Measurements from ENCODE around the gene UBE2D3. TPM values are rescaled to one million over a fixed set of nuclear protein-coding genes. Genes with fewer than 3 reads are reported as not detected.
"Not testable (repeated sequence)": the region's sequence is repeated elsewhere in the genome, so short reads cannot be mapped to it uniquely, and the experiment has no call there.

UBE2D3 gene
- 288 TPM for total RNA-seq

DNA sequence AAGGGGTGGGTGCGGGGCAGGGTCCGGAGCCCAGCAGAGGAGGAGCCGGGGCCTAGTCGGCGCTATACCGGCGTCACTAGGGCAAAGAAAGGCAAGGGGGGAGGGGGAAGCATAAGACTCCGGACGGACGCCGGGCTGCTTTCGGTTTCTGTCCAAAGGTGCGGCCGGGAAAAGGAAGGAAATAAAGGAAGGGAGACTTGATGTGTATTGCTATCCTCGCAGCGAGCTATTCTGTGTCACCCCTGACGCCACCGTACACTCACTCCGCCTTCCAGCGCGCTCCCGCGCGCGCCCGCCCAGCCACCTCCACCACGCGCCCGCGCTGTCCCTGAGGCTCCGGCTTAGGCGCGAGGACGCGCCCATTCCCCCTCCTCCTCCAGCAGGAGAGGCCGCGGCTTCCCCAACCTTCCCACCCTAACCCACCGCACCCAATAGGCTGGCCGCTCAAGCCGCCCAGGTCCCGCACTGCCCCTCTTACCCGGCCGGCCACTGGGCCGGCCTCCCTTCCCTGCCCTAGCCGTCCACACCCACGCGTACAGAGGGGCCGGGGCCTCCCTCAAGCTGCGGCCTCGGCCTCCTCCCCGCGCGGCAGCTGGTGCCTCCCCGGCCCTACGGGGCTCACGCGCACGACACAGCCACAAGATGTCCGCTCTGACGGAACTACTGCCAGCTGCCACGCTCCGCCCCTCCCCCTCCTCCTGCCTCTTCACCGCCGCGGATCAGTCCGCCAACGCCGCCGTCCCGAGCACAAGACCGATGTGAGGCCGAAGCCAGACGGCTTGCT, at the start of gene UBE2D3:
TSS of gene UBE2D3 (minus strand) at position 662 of the 784 bp plus-strand sequence. CDS start 1,043 bp downstream, outside the sequence.
- peak; percentile 93 for DNase-seq

- no peak for DNase-seq
These were observed 44.4 kb upstream of the UBE2D3 start for GRCh38 chr4:102871772-102872171.

DNA sequence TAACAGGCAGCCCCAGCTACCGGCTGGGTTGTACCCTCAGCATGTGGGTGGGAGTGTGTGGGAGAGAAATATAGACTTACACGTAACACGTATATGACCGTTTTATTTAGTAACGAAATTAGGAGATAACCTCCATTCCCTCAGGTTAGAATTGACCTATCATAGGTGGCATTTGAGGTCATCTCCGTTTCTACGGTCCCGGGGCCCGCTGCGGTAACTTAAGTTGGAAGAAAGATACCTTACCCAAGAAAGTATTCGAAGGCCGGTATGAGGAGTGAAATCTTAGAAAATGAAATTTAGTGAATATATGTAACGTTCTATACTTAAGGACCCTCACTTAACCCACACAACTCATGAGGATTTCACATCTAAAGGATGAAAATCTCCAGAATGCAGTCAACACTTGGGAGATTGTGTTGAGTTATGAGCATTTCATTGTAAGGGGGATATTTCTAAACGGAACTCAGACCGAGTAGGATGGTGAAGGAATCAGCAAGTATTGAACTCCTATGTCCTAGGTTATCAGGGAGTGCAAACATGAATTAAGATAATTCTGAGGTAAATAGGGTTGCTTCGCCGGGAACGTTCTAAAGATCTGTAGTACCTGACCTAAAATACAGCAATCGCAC, 42.3 kb upstream of the UBE2D3 start:
- no peak for DNase-seq

GRCh38 chr4:102868781-102869568, 41.6 kb upstream of the UBE2D3 start, which contains the start of gene CISD2:
CISD2 (plus strand) TSS chr4:102868992; CDS start chr4:102869085, 93 bp downstream.
- DNase-seq: peak; percentile 93

DNA sequence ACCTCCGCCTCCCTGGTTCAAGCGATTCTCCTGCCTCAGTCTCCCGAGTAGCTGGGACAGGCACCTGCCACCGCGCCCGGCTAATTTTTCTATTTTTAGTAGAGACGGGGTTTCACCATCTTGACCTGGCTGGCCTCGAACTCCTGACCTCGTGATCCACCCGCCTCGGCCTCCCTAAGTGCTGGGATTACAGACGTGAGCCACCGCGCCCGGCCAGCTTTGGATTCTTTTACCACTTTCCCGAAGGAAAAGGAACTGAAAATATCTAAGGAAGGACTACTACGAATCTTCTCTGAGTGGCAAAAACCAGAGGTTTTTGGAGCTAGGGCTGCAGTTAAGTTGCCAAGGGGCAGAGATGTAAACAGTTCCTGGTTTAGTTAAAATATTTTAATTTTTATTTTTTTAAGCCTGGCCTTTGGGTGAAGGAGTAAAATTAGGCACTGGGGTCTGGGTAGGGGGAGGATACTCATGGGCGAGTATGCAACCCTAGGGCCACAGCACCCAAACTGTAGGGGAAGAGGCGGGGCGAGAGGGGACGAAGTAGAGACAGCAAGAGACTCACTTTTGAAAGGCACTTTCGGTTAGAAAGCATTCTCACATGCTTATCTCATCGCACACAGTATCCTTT, 40.9 kb upstream of the UBE2D3 start:
- DNase-seq: no peak

DNA sequence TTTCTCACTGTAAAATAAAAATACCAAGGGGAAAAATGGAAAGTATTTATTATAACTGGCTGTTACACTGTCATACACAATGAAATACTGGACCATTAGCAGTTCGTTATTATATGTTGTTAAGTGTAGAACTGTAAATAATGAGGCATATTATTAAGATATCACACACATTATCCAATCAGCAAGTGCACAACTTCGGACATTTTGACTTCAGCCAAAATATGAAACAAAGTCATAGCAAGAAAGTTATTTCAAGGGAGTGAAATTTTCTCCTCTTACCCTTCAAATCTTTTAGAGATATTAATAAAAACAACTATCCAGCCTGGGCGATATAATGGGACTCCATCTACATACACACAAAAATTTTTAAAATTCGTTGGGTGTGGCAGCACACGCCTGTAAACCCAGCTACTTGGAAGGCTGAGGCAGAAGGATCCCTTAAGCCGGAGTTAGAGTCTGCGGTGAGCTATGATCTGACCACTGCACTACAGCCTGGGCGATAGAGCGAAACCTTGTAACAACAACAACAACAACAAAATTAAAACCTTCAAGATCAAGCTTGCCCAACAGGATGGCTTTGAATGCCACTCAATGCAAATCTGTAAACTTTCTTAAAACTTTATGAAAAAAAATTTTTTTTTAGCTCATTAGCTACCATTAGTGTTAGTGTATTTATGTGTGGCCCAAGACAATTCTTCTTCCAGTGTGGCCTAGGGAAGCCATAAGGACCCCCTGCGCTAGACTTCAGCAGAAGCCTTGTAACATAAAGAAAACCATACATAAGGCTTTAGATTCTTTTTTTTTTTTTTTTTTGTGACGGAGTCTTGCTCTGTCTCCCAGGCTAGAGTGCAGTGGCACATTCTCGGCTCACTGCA, 40.2 kb upstream of the UBE2D3 start:
- DNase-seq: no peak

GRCh38 chr4:102865327-102865726, 38.0 kb upstream of the UBE2D3 start:
- not testable (repeated sequence) for DNase-seq

- DNase-seq: no peak
These were observed 35.4 kb upstream of the UBE2D3 start for GRCh38 chr4:102862747-102863146.

- no peak for DNase-seq
These were observed 34.7 kb upstream of the UBE2D3 start for GRCh38 chr4:102862016-102862415.

DNA sequence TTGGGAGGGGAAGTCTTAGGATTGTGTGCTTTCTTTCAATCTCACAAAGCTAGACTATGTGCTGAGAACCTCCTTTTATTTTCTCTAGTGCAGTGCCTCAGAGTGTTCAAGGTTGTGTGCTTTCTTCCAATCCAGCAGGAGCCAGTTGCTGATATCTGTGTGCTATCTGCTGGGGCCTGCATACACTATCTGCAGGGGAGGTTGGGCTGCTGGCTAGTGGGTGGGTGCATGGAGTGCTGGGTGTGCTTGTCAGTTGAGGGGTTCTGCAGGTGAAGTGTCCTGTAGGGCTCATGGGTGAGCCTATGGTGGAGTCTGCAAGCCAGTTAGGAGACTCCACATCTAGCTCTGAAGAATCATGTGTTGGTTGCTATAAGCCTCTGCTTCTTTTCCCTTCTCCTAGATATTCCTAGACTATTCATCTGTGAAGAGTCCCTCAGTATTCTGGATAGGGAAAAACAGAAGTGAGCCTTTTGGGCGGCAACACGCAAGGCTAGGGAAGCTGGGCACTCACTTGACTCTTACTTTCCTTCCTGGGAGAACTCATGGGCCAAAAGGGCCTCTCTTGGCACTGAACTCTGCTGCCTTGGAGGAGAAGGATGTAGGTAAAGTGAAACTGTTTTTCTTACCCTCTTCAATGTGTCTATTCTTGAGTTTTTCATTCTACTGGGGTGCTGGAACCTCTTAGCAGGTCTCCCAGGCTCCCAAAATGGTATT, 33.4 kb upstream of the UBE2D3 start:
- no peak for DNase-seq

- no peak for DNase-seq
These were observed 31.6 kb upstream of the UBE2D3 start for GRCh38 chr4:102858828-102859464.

DNA sequence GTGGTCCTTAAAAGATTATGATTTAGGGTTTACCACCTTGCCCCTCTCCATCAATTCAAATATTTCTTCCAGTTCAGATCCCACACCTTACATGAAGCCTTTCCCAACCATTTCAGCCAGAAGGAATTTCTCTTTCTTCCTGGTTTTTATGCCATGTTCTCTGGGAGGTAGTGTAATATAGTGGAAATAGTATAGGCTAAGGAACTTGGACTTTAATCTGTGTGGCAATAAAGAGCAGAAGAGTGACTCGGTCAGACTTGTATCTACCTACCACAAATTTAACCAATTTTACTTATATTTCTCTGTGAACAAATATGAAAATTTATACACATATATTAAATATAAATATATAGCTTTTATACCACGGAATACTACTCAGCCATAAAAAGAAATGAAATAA, 23.0 kb upstream of the UBE2D3 start:
- DNase-seq: no peak

DNA sequence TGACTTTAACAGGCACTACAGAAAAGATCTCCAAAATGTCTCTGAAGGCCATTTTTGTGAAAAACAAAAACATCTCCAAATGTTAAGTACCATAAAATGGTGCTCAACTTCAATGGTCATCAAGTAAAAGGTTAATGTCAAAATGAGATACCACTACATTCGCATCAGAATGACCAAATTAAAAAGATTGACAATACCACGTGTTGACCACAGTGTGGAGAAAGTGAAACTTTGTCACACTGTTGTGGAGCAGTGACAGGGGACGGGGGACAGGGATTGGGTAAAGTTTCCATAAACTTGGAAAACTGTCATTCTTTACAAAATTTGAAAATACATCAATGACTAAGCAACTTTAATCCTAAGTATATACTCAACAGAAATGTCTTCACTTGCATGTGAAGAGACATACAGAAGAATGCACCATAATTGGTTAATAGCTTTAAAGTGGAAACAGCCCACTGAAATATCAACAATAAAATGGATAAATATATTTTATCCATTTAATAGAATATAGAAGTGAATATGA, 22.3 kb upstream of the UBE2D3 start:
- no peak for DNase-seq

GRCh38 chr4:102847687-102848086, 20.3 kb upstream of the UBE2D3 start:
- DNase-seq: no peak

GRCh38 chr4:102843938-102844337, 16.6 kb upstream of the UBE2D3 start:
- no peak for DNase-seq

DNA sequence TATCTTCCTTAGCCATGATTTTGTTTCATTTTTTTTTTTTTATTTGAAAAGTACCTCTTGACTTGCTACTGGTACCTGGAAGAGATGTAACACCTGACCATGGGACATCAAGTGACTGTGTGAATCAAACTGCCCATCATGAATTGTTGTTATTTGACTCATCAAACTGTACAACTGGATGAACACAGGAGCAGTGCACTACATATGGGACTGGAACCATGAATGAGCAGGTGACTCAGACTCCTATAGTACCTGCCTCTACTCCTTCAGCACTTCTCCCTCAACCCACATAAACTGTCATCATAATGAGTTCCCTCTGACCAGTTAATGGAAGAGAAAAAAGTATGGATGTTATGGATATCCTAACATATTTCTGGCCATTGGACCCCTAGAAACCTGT, 15.9 kb upstream of the UBE2D3 start:
- DNase-seq: no peak

GRCh38 chr4:102842367-102842766, 15.0 kb upstream of the UBE2D3 start:
- no peak for DNase-seq

DNA sequence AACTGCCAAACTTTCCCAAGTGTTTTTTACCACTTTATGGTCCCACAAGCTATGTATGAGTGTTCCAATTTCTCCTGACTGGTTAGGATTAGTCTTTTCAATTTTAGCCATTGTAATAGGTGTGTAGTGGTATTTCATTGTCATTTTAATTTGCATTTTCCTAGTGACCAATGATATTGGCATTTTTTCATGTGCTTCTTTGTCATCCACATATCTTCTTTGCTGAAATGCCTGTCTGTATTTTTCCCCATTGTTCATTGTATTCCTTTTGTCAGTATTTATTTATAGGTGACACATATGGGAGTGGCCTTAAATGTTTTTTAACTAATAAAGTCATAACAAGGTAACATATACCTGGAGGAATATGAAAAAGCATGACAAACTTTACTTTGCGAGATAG, 9.2 kb upstream of the UBE2D3 start:
- no peak for DNase-seq

GRCh38 chr4:102832667-102833066, 5.3 kb upstream of the UBE2D3 start:
- DNase-seq: no peak

GRCh38 chr4:102832105-102832504, 4.8 kb upstream of the UBE2D3 start:
- no peak for DNase-seq
